Smooth muscle cell of the brain vasculature (primary cell): ENCODE data around the gene NFIA.
A peak's percentile ranks its signal among the peaks of the same experiment; 100 is the strongest.

Experiments used
- DNase-seq: peaks from one replicate; pipeline ENCODE4 v3.0.0-alpha.2; 2012; ENCODE audit warnings: low read depth, low spot score

The NFIA gene

GRCh38 chr1:61426885-61427284 is 344.5 kb downstream of the NFIA start:
- no peak for DNase-seq

GRCh38 chr1:61427510-61427909 is 345.1 kb downstream of the NFIA start:
- DNase-seq: no peak

DNA sequence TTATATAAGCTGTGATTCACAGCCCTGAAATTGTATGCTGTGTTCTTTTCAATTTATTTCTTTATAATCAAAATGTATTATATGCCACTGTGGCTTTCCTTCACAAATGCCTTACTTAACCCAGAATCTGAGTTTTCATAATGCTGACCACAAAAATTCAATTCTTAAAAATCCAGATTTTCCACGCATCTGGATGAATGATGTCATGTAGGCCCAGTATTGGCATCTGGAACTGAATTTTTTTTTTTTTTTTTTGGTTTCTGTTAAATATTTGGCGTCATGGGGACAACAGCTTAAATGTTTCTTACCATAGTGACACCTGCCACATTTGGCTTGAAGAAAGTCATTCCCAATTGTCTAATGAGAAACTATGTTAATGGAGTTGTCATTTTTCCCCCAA is 345.8 kb downstream of the NFIA start:
- no peak for DNase-seq

DNA sequence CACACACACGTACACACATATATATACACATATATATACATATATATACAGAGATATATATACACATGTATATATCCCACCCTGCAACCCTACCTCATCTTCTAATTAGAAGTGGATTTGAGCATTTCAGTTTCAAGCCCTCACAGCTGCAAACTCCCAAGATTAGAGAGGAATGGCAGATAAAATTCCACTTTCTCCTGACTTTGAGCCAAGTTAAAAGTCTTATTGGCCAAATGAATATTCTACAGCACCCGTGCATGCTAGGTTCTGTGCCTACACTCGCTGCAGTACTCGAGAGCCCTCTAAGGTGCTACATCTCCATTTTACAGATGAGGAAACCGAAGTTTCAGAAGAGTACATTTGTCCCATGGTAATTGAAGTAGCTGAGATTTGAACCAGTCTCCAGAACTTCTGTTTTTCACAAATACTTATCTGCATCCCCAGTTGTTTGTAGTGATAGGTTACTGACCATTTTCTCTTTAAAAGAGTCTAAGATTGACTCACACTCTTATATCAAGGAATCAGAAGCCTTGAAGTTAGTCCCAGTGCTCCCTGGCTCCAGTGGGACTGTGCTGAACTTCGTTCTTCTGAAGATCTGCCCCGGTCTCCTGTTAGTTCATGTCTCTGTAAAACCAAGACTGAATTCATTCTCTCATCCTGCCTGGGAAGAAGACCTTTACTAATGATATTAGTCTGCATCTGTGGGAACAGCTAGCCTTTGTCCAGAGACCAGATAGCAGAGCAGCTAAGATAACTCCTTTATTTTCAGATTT is 350.4 kb downstream of the NFIA start:
- DNase-seq: no peak

DNA sequence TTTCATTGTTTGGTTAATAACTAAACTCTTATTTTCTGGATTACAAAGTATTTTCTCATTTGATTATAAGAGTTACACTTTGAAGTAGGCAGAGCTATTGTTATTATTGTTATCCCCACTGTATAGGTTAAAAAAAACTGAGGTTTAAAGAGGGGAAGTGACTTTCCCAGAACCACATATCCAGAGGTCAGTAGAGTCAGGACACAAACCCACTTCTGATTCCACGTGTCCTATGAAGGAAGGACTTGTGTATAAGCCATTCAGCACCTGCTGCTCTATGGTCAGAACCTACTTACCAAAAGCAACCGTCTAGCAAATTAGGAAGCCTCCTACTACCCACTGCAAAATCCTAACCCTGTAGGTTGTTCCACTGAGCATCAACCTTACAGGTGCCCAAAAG is 351.3 kb downstream of the NFIA start:
- no peak for DNase-seq

GRCh38 chr1:61434276-61434675 is 351.9 kb downstream of the NFIA start:
- DNase-seq: no peak

- DNase-seq: no peak
Observed at GRCh38 chr1:61435226-61435625, 352.9 kb downstream of the NFIA start.

DNA sequence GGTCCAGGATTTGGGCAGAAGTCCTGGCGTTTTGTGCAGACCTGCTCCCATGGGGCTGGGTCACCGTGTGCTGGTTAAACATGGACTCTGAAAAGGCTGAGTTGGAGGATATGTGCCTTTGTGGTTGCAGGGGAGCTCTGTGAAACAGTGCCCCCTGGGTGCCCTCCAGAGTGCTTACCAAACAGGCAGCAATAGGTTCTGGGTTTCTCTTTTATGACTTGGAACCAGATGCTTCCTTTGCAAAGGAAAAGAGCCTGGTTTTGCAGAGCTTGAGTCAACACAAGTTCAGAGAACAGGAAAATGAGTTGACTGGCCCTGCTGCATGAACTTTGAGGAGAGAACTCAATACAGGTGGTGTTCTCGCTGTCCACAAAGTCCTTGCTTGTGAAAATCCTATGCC is 353.7 kb downstream of the NFIA start:
- no peak for DNase-seq

- DNase-seq: no peak
Observed at GRCh38 chr1:61436491-61437120, 354.2 kb downstream of the NFIA start.

- no peak for DNase-seq
Observed at GRCh38 chr1:61439234-61439633, 356.9 kb downstream of the NFIA start.

DNA sequence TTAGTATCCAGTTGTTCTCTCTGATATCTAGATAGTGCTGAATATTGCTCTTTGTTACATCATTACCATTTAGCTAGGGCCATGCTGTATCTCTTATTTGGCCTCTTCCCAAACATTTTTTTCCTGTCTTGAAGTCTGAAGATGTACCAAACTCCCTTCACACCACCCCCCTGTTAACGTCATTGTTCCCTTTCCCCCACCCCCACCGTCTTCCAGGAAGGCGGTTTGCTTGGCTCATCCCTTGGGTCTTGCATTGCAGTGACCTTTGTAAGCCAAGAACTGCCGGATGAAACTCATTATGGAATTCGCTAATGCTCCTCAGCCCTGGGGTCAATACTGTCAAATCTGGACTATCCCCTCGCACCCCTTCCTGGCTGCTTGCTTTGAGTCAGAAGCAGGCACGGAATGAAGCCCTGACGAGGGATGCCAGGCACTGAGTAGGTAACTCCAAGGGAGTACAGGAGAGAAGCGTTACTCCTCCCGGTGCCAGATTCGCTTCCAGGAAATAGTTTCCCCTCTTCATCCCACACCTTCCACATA is 359.4 kb downstream of the NFIA start:
- DNase-seq: peak; percentile 13

- no peak for DNase-seq
Observed at GRCh38 chr1:61442544-61442943, 360.2 kb downstream of the NFIA start.

GRCh38 chr1:61444288-61444687 is 361.9 kb downstream of the NFIA start:
- DNase-seq: no peak

DNA sequence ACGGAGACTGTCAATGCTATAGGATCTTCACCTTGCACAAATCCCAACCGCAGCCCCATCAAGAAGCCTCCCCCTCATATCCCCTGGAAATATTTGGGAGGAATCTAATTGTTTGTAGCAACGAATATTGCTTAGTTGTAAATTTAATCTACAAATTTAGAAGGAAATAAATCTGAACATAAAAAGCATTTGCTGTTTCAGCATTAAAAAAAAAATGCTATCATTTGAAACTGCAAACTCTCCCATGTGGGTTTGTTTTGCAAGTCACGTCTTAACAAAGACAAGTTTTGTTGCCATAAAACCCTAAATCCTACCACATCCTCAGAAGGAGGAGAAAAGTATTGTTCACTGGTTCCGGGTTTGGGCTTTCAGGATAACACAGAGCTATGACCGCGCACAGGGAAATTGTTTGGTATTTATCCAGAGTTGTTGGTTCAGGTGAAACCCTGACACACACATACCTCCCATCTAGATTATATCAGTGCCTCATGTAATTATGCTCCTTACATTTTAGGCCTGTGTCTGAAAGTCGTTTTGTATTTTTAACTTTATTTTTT is 363.0 kb downstream of the NFIA start:
- no peak for DNase-seq

- no peak for DNase-seq
Observed at GRCh38 chr1:61446531-61446991, 364.2 kb downstream of the NFIA start.

DNA sequence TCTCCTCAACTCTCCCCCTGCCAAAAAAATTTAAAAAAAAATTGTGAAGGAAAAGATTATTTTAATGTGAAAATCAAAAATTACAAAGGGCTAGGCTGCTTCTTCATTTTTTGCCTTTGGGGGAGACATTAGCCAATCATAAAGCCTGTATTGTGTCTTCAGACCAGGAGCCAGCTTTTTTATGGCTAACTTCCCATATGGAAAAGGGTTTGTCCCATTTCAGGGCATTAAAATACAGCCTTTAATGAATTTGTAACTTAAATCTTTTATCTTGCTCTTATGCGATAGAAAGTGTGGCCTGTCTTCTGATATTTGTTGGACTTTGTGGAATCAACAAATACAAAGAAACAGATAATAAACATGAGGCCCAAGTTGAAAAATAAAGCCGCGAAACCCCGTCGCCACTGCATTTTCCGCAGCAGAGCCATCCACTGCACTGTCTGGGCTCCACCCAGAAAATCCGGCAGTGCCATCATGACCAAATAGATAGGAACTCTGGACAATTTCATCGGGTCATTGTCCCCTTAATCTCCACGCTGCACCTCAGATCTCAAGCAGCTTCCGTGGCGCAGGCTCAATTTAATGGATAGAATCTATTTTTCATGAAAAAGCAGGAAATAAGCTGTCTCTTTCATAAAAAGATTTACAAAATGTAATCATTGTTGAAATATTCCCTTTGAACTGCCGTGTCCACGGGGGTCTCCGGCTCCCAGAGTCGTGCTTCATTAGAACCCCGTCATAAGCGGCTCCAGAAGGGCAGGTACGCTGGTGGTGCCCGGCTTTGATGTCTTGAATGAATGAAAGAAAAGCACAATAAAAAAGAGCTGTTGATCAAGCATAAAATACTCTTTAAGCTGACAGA is 365.0 kb downstream of the NFIA start:
- no peak for DNase-seq

DNA sequence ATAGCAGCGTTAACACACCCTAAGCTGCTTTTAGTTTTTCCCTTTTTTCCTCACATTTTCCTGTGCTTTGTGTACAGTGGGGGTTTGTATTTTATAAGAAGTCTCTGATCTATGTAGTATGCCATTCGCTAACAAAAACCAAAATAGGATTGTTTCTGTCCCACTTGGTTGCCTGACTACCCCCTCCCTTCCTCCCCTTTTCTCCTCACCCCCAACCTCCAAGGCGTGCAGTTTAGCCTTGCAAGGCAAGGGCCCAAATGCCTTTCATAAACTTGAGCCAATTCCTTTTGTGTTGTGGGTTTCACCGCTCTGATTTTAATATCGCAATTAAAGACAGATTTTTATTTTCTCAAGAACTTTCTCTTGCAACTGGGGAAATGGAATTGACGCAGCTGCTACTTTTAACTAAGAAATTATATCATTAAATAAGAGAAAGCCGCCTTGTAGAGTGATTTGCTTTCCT is 365.6 kb downstream of the NFIA start:
- DNase-seq: no peak

- no peak for DNase-seq
Observed at GRCh38 chr1:61448914-61449313, 366.6 kb downstream of the NFIA start.

GRCh38 chr1:61449410-61449809 is 367.0 kb downstream of the NFIA start:
- DNase-seq: no peak

DNA sequence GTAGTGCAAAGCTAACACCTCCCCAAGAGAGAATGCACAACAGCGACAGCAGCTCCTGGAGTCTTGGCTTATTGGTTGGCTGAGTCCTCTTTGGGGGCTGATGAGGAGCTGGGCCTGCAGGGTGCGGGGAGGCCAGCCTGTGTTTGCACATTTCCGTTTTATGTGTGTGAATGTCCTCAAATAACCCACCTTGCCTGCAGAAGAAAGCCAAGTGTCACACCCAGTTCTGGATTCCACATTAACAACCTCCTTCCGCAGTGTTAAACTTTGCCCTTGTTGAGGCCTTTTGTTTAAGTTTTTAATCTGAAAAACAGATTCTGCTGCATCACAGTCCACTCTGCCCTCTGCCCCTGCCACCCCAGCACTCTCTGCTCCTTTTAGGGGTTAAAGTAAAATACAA is 368.1 kb downstream of the NFIA start:
- DNase-seq: no peak

GRCh38 chr1:61450872-61451571 is 368.7 kb downstream of the NFIA start:
- no peak for DNase-seq
